ENCODE measurements around the gene MYO18B.

MYO18B gene

DNA sequence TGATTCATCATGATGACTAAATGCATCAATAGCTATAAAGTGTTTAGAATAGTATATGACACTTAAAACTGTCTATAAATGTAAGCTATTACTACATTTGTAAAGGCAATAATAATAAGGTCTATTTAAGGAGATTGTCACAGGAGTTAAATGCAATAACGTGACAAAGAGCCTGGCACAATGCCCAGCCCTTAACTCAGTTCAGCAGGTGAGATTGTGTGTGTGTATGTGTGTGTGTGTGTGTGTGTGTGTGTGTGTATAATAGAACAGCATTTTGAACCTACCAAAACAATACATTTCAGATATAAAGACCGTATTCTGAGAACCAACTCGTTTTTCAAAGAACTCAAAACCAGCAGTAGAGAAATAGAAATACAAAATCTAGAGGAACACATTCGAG, 177.5 kb downstream of the MYO18B start:
- no peak for DNase-seq

DNA sequence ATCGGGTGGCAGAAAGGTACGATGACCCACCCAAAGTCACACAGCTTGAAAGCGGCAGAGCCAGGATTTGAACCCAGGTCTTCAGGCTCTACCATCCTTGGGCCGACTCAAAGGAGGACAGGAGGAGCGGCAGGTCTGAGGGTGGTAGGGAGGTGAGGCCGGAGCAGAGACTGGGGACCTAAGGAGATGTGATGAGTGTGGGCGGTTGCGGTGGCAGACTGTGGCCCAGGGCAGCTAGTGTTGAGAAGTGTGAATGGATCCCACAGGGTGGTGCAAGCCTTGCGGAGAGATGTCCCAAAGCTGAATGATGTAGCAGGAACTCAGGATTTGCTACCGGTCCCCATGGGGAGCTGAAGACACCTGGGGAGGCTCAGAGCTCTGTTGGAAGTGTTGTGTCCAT, 180.2 kb downstream of the MYO18B start:
- DNase-seq, result no peak

- no peak for DNase-seq
Observed at GRCh38 chr22:25923914-25924313, 181.9 kb downstream of the MYO18B start.

DNA sequence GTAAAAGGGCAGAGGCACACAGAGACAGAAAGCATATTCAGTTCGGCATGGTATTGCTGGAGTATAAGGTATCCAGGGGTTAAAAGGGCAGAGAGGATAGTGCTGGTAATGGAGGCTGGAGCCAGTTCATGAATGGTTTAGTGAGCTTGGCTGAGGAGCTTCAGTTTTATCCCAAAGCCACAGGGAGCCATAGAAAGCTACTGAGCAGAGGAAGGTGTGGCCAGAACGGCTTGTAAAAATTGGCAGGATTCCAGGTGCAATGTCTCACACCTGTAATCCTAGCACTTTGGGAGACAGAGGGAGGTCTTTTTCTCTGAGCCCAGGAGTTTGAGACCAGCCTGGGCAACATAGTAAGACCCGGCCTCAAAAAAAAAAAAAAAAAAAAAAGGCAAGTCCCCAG, 186.1 kb downstream of the MYO18B start:
- DNase-seq, result no peak

DNA sequence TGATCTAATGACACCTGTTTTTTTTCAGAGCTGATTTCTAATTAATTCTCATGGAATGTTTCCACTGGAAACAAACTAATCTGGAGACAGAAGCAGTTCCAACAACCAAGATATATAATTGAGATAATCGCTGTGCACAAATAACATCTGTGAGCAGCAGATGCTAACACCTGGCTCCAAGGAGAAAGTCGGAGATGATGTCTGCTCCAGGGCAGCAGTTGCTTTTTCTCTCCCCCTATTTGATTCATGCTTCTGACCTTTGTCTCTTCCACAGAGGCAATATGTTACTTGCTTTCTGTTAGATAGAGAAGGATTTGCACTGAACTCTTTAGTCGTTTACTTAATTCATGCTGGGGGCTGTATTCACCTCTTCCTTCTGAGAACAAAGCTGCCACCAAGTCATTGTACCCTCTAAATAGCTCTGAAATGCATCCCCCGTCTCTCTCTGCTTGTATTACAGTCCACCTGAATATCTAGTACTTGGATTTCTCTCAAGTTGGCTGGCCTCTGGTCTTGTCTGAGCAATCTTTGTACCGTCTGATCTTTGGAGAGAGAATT, 187.4 kb downstream of the MYO18B start:
- DNase-seq, result peak; percentile 44

- no peak for DNase-seq
Observed at GRCh38 chr22:25930083-25930482, 188.1 kb downstream of the MYO18B start.

GRCh38 chr22:25930788-25931310, 188.9 kb downstream of the MYO18B start:
- DNase-seq, result peak; percentile 33

- DNase-seq, result no peak
Observed at GRCh38 chr22:25933158-25933788, 191.3 kb downstream of the MYO18B start.

GRCh38 chr22:25935266-25936058, 193.5 kb downstream of the MYO18B start:
- no peak for DNase-seq

DNA sequence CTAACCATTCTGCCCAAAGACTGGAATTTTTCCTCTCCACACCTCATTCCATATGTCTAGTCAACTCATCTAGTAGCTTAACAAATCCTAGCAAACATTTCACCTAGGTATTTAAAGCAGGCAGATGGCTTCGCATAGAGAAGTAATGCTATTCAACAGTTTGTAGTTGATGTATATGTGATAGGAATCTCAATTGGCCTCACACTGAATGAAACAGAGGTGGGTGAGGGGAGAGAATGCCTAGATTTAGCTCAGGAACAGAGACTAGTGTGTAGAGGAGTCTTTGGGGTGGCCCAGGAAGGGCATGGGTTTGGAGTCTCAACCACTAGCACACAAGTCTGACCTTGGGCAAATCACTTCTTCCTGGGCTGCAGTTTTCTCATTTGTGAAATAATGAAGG, 196.2 kb downstream of the MYO18B start:
- no peak for DNase-seq

DNA sequence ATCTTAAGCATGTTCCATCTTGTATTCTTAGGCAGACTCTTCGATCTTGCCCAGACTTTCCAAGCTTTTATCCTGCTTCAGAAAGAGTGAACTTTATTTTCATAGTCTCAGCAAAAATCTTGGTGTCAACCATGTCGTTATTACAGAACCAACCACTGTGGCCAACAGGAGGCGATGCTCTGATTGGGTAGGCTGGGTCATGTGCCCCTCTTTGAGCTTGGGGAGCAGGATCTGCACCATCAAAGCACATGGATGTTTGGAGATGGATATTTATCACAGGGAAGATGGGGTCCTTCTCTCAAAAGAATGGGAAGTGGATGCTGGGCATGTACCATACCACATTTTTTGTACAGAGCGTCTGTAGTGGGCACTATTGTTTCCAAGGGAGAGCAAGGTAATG, 197.4 kb downstream of the MYO18B start:
- DNase-seq, result no peak

GRCh38 chr22:25940479-25940878, 198.5 kb downstream of the MYO18B start:
- DNase-seq, result peak; percentile 15

DNA sequence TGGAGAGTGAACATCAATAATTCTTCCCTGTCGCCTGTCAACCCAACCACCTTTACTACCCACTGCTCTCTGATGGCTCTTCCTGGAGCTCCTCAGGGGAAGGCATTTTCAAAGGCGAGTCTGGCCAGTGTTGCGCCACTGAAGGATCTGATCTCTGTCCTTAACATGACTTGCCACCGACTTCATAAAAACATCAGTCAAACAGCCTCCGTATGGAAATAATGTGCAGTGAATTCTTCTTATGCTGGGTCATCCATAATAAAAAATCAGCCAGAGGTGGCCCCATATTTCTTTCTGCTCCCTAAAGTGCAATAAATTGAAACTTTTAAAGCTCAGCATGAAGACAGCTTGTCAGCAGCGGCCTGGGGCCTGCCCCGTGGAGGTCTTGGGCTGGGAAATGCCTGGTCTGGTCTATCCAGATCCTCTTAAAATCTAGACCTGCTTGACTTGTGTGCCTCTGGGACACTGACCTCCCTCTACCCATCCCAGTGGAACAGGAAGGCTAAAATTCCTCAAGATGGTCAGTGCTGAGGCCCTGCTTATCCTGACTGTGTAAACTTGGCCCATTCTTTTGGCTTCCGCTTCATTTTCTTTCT, 199.5 kb downstream of the MYO18B start:
- no peak for DNase-seq

DNA sequence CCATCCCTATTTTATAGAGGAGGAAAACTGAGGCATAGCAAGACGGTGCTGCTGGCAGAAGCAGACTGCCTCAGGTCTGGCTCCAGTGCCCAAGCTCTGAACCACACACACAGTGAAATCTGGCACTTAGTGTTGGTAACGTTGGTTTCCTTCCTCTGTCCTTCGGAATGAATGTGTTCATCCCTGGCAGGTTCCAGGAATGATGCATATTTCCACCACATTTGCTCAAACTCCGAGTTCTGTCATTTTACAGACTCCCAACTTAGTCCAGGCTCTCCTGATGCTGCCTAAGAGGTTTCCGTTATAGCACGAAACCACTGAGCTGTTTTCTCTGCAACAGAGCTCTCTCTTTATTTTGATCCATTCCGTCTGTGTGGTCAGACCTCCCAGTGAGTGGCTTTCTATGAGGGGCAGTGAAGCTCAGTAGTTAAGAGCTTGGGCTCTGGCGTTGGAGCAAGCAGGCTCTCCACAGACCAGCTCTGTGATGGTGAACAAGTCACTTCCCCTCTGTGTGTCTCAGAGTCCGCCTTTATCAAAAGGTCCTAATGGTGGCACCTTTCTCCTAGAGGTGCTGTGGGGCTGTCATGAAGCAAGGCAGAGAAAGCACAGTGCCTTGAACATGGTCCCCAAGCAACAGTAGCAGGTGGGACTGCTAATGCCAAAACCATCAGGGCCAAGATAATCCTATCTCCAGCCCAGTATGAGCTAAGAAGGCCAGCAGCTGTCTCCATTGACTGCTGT, 200.3 kb downstream of the MYO18B start:
- no peak for DNase-seq

- DNase-seq, result peak; percentile 97
Observed at GRCh38 chr22:25942856-25943411, 200.9 kb downstream of the MYO18B start.

GRCh38 chr22:25950111-25950510, 208.1 kb downstream of the MYO18B start:
- no peak for DNase-seq

DNA sequence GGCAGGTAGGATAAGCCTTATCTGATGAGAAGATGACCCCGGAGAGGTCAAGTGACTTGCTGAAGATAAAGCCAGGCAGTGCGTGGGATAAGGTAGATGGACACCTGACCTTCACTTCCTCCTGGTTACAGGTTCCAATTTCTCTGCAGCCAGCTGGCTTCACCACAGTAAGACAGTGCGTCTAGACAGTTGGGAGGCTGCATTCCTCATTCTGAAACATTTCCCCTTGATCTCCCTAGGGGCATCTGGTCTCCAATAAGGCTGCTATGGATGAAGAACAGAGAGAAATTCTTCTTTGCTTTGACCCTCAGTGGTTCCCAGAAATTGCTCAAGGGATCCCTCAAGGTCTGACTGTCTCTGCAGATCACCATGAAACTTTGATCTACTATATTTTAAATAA, 211.3 kb downstream of the MYO18B start:
- DNase-seq, result no peak

GRCh38 chr22:25953919-25954318, 211.9 kb downstream of the MYO18B start:
- DNase-seq, result no peak

DNA sequence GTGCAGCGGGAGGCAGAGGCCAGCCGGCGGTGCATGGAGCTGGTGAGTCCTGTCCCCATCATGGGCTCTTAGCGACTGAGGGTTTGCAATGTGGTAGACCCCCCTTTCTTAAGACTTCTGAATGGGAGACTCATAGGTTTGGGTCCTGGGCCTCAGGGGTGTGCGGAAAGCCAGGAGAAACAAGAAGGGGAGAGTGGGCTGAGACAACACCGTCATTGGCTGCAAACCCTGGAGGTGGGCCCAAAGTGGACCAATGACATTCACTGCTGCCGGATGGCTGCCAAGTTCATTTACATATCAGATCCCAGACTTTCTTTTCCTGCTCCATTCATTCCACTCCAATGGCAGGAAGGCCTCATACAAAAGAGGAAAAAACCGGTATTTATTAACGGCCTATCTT, 213.3 kb downstream of the MYO18B start:
- no peak for DNase-seq

GRCh38 chr22:25956801-25957200, 214.8 kb downstream of the MYO18B start:
- no peak for DNase-seq

GRCh38 chr22:25959818-25960774, 218.1 kb downstream of the MYO18B start:
- DNase-seq, result no peak
